MCF 10A (cell line): ENCODE measurements around the gene DKK1. TPM values are rescaled to one million over a fixed set of nuclear protein-coding genes. Genes with fewer than 3 reads are reported as not detected.

ENCODE experiments used
- BruUV-seq: library from RNA; stranded (reverse); fragments of 400-500 nt; replicated peaks from 2 replicates; lab custom pipeline; 2021; lab: Mats Ljungman, UMichigan
- CTCF ChIA-PET: fragments of 300-600 bp; sonication (Branson Sonifier 250); formaldehyde crosslinking; extraction: SDS; loops from one replicate; lab custom pipeline; 2021; ENCODE audit warnings: antibody characterized with exemption, inconsistent platforms; lab: Yijun Ruan, JAX
- POLR2A ChIA-PET: fragments of 300-600, 350-650 bp; sonication (Branson Sonifier 250); formaldehyde crosslinking; extraction: SDS; loops from one replicate; lab custom pipeline; 2020; ENCODE audit warnings: antibody characterized with exemption, inconsistent platforms; lab: Yijun Ruan, JAX
- DNase-seq: peaks from one replicate; pipeline ENCODE4 v3.0.0-alpha.2; 2018; ENCODE audit not compliant: unreplicated experiment
- H3K27ac Mint-ChIP-seq: one replicate; pipeline ENCODE4 v1.8.0; 2022; ENCODE audit warnings: mild to moderate bottlenecking, low read depth, mixed read lengths; ENCODE audit not compliant: unreplicated experiment
- H3K27me3 Mint-ChIP-seq: one replicate; pipeline ENCODE4 v1.8.0; 2022; ENCODE audit warnings: mixed read lengths; ENCODE audit not compliant: insufficient read depth, unreplicated experiment
- H3K36me3 Mint-ChIP-seq: one replicate; pipeline ENCODE4 v1.8.0; 2022; ENCODE audit warnings: mild to moderate bottlenecking, moderate library complexity, mixed read lengths; ENCODE audit not compliant: insufficient read depth, unreplicated experiment
- H3K4me1 Mint-ChIP-seq: one replicate; pipeline ENCODE4 v1.8.0; 2022; ENCODE audit warnings: mixed read lengths; ENCODE audit not compliant: insufficient read depth, unreplicated experiment
- H3K4me3 Mint-ChIP-seq: one replicate; pipeline ENCODE4 v1.8.0; 2022; ENCODE audit warnings: mild to moderate bottlenecking, moderate library complexity, mixed read lengths; ENCODE audit not compliant: unreplicated experiment
- H3K9me3 Mint-ChIP-seq: one replicate; pipeline ENCODE4 v1.8.0; 2022; ENCODE audit warnings: mixed read lengths; ENCODE audit not compliant: unreplicated experiment
- intact Hi-C: fragments of 100-400 bp; cut with micrococcal nuclease; formaldehyde crosslinking; loops from 2 replicates; pipeline ENCODE4 v1.14.1; 2022
- total RNA-seq: library from RNA; stranded (reverse); gene quantifications from 2 replicates; pipeline ENCODE4 v1.2.3, GENCODE V29; 2022
- TF ChIP-seq, protein P1 (sequence below): fragments of 200-600 bp; IDR thresholded peaks from one replicate; pipeline ENCODE4 v1.8.0; 2022; ENCODE audit warnings: antibody characterized with exemption, mild to moderate bottlenecking; ENCODE audit not compliant: unreplicated experiment

Gene DKK1
- total RNA-seq, 1 experiment from 2014 or later, result 31.8 TPM

DNA sequence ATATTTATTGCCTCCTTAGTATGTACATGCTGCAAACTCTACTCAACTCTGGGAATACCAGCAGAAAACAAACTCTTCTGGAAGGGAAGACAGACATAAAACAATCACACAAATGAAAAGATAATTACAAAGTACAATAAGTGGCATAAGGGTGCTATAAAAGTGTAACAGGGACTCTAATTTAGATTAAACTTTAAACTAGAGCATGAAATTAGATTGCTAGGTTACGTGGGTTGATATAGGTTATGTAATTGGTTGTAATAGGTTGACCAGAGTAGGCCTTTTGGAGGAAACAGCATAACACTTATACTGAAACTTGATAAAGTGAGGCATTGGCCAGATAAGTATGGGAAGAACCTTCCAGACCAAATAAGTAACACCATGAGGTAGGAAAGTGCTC is 26.2 kb upstream of the DKK1 start:
- intact Hi-C loops, result no loop called here
- DNase-seq, result no peak
- no peak overlapping the region for H3K27ac Mint-ChIP-seq
- H3K4me1 Mint-ChIP-seq, result no peaks in the 10 kb centered on the region
- CTCF ChIA-PET, result no interaction called here
- TF ChIP-seq, protein P1, sequence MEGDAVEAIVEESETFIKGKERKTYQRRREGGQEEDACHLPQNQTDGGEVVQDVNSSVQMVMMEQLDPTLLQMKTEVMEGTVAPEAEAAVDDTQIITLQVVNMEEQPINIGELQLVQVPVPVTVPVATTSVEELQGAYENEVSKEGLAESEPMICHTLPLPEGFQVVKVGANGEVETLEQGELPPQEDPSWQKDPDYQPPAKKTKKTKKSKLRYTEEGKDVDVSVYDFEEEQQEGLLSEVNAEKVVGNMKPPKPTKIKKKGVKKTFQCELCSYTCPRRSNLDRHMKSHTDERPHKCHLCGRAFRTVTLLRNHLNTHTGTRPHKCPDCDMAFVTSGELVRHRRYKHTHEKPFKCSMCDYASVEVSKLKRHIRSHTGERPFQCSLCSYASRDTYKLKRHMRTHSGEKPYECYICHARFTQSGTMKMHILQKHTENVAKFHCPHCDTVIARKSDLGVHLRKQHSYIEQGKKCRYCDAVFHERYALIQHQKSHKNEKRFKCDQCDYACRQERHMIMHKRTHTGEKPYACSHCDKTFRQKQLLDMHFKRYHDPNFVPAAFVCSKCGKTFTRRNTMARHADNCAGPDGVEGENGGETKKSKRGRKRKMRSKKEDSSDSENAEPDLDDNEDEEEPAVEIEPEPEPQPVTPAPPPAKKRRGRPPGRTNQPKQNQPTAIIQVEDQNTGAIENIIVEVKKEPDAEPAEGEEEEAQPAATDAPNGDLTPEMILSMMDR, result no peak
- H3K4me3 Mint-ChIP-seq, result no peak overlapping the region
- POLR2A ChIA-PET, result no interaction called here
- H3K9me3 Mint-ChIP-seq, result no peaks in the 10 kb centered on the region
- no peaks in the 10 kb centered on the region for H3K36me3 Mint-ChIP-seq
- no peaks in the 10 kb centered on the region for H3K27me3 Mint-ChIP-seq
- BruUV-seq, result no TSS peak

DNA sequence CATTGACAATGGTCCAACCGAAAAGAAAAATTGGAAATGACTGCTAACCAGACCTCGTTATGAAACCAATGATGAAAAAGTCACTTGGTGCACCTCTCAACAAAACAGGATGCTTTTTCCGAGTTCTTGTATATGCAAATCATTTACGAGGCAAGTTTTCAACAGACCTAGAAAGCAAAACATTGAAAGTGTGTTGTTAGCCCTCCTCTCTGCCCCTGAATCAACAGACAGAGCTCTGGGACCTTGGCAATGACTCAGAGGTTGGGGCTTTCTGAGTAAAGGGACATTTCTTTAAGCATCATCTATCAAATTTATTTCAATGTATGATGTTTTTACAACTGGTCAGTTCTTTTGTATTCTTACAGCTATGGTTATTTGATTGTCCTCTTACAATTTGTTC is 16.3 kb upstream of the DKK1 start:
- no peaks in the 10 kb centered on the region for H3K4me1 Mint-ChIP-seq
- no peaks in the 10 kb centered on the region for H3K9me3 Mint-ChIP-seq
- H3K4me3 Mint-ChIP-seq, result no peak overlapping the region
- POLR2A ChIA-PET, result no interaction called here
- CTCF ChIA-PET, result interaction anchor here (0.5 to 1.1 kb wide), 2 partner anchors 12 to 1092 kb away, joined by 3 to 4 read pairs; no protein-coding TSS in a partner anchor
- no peaks in the 10 kb centered on the region for H3K27me3 Mint-ChIP-seq
- intact Hi-C loops, result no loop called here
- no peak overlapping the region for H3K27ac Mint-ChIP-seq
- TF ChIP-seq, protein P1, result no peak
- H3K36me3 Mint-ChIP-seq, result no peaks in the 10 kb centered on the region
- DNase-seq, result no peak
- no TSS peak for BruUV-seq

DNA sequence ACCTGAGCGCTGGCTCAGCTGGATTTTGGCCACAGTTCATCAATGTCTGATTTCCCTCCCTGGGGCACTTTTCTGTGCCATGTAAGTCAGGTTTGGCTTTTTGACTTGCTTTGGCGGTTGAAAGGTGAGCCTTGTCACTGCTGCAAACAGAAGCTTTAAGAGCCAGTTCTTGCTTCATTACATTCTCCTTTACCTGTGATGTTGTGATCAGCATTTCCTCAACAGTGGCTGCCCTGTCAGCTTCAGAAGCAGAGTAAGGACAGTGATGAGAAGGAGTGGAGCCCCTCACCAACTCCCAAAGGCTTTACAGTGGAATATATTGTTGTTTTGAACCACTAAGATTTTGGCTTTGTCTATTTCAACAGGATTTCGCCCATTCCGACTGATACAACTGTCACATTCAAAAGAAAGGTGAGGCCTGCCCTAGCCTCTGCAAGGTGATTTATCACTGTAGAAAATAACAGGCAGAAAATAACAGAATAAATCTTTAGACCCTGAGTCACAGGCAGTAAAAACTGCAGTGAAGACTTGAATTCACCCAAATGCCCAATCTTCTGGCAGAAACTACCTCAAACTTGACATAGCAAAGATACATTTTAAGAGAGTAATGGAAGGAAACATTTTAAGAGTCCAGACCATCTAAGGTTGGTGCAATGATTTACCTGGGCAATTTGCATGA is 13.3 kb upstream of the DKK1 start:
- DNase-seq, result no peak
- intact Hi-C loops, result no loop called here
- TF ChIP-seq, protein P1, result no peak
- H3K9me3 Mint-ChIP-seq, result no peaks in the 10 kb centered on the region
- POLR2A ChIA-PET, result no interaction called here
- H3K4me1 Mint-ChIP-seq, result no peaks in the 10 kb centered on the region
- H3K36me3 Mint-ChIP-seq, result no peaks in the 10 kb centered on the region
- CTCF ChIA-PET, result no interaction called here
- no peak overlapping the region for H3K27ac Mint-ChIP-seq
- H3K27me3 Mint-ChIP-seq, result no peaks in the 10 kb centered on the region
- no peak overlapping the region for H3K4me3 Mint-ChIP-seq
- BruUV-seq, result no TSS peak

DNA sequence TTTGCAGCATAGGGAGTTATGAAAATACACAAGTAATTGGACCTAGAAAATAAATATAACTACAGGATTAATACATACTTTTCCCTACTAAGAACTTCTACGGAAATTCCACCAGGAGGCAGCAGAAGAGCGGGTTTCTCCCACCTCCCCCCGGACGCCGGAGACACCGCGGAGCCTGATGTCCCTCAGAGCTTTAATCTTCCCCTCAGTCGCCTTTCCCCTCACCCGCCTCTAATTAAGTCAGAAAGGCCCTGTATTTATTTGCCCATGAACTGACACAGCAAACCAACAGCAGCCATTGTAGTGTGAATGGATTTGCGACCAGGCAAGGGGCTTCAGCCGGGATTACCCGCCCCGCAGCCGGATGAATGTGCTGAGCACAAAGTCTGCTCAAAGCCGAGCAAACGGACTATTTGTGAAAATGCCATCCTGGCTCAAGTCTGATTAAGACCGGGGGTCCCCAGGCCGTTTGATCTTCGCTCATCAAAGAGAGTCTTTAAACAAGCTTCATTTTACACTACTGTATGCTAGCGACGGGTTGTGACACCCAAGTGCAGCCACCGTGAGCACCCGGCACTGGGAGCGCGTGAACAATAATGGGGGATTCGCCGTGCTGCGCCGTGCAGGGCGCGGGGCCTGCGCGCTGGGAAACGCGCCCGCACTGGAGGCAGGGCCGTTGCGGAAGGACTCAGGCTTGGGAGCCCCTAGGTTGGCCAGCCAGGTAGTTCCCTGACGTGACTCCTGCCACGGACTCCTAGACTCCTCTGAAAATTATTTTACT is 5.6 kb upstream of the DKK1 start:
- Mint-ChIP-seq H3K4me3 (peak overlapping the region; percentile 65), H3K36me3 (no peaks in the 10 kb centered on the region), H3K9me3 (no peaks in the 10 kb centered on the region), H3K27me3 (no peaks in the 10 kb centered on the region), H3K4me1 (peaks cover 12% of the 10 kb centered on the region), H3K27ac (peak overlapping the region; percentile 43)
- CTCF ChIA-PET, result interaction anchor here (0.5 to 13.2 kb wide), 40 partner anchors 8 to 1361 kb away, joined by 3 to 389 read pairs (median 4); no protein-coding TSS in a partner anchor
- BruUV-seq, result no TSS peak
- POLR2A ChIA-PET, result interaction anchor here (1.0 to 2.2 kb wide), 5 partner anchors 179 to 259 kb away, joined by 3 to 13 read pairs (median 9); no protein-coding TSS in a partner anchor
- peak; percentile 67 for DNase-seq
- TF ChIP-seq, protein P1, result peak; percentile 78
- intact Hi-C loops, result loop anchor here (1.0 kb wide), 4 partner anchors 259 to 472 kb away; no protein-coding TSS in a partner anchor
